Activated naive CD4-positive, alpha-beta T cell treated with anti-CD3 and anti-CD28 coated beads, Interleukin-2, amount 50 U/mL, for 16 hours (primary cell): ENCODE data around the gene RCN1.
"Not testable (repeated sequence)": the region's sequence is repeated elsewhere in the genome, so short reads cannot be mapped to it uniquely, and the experiment has no call there.

ENCODE experiments used
- DNase-seq: peaks from one replicate; pipeline ENCODE4 v3.0.0-alpha.2; 2020

RCN1 gene

DNA sequence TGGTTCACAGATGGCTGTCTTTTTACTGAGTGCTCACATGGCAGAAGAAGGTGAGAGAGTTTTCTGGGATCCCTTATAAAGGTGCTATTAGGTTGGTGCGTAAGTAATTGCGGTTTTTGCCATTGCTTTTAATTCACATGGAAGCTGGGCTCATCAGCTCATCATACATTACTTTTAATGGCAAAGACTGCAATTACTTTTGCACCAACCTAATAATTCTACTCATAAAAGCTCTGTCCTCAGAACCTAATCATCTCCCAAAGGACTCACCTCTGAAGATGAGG is 23.0 kb downstream of the RCN1 start:
- no peak for DNase-seq

DNA sequence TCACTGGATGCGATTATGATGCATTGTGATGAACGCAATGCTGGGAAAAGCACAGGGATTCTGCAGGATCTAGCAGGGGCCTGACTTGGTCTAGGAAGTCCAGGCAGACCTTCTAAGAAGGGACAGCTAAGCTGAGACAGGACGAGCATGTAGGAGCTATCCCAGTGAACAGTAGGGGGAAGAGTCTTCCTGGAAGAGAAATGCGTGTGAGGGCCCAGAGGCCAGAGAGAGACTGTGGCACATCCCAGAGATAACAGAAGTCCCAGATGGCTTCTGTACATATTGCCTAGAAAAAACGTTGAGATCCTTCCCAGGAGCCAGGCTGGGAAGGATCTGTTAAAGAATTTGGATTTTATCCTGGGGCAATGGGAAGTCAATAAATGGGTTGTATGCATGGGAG is 24.6 kb downstream of the RCN1 start:
- no peak for DNase-seq

DNA sequence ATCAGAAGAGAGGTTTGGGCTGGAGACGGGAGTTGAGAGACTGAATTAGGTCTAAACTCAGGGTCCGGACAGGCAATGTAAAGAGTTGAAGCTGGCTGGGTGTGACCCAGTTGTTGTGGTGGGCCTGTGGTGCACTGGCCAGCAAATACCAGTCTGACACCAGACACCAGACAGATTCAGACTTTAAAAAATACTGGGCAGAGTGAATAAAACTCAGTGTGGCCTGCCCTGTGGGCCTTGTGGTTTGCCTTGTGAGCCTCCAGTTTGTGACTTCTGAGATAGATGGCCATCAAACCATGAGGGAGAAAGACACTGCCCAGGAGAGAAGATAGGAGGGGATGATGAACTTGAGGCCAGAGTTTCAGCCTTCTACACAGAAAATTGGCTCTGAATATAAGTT is 25.8 kb downstream of the RCN1 start:
- DNase-seq, result no peak

DNA sequence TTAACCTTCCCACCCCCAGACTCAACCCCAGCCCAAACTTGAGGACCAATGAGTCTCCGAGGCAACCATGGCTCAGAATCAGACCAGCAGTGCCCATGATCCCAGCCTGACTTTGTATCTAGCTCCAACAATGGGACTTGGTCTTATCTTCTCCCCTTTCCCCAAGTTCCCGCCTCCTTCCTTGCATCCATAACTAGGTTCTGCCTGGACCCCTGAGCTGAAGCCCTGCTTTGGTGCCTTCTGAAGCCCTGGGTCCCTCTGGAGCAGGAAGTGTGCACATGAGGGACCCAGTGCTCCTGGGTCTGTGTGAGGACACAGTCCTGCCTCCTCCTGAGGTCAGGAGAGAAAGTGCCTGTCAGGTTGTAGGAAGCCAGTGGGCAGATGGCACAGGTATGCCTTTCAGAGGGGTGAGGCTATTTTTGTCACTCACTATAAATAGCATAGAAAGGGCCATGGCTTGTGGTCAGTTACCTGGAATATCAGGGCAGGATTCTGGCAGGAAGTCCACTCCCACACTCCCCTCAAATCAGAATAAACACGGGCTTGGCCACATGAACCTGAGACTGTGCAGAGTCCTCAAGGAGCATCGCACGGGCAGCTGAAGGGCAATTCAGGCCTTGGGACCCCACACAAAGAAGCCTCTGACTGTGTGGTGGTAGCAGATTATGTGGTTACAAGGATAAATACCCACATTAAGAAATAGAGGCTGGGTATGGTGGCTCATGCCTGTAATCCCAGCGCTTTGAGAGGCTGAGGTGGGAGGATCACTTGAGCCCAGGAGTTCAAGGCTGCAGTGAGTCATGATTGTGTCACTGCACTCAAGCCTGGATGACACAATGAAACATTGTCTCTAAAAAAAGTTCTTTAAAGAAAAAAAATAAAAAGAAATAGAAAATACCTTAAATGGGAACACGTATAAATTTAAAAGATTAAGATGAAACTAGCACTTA is 27.4 kb downstream of the RCN1 start:
- no peak for DNase-seq

DNA sequence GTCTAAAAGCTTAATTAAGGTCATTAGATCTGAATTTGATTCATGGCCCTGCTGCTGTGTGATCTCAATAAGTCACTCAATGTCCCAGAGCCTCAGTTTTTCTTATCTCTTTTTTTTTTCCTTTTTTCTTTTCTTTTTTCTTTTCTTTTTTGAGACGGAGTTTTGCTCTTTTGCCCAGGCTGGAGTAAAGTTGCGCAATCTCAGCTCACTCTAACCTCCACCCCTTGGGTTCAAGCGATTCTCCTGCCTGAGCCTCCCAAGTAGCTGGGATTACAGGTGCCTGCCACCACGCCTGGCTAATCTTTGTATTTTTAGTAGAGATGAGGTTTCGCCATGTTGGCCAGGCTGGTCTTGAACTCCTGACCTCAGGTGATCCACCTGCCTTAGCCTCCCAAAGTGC is 28.3 kb downstream of the RCN1 start:
- DNase-seq, result not testable (repeated sequence)

DNA sequence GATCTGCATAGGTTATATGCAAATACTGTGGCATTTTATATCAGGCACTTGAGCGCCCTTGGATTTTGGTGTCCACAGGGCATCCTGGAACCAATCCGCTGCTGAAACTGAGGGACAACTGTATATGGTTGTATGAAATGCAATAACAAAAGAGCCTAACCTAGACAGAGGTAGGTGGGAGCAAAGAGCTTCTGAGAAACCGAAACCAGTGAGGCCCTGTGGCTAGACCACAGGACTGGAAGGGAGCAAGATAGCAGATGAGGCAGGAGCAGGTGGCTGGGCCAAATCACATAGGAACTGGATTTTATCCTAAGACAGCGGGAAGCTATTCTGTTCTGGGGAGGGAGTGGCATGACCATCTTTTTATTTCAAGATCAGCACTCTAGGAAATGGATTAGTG is 30.1 kb downstream of the RCN1 start:
- DNase-seq, result no peak

DNA sequence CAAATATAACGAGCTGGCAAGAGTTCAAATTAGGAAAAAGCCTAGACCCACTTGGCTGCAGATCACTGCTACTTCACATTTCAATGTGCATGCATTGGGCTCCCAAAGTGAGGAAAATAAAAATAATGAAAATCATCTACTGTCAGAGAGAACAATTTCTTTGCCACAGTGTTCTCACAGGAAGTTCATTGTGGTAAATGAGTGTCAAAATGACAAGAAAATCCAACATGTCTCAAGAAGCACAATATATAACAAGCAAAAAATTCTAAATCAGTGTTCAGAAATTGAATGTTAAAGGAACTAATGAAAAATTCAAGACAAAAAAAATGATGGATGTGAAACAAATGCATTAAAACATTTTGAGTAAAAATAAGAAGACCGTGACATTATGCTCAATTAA is 31.3 kb downstream of the RCN1 start:
- no peak for DNase-seq

DNA sequence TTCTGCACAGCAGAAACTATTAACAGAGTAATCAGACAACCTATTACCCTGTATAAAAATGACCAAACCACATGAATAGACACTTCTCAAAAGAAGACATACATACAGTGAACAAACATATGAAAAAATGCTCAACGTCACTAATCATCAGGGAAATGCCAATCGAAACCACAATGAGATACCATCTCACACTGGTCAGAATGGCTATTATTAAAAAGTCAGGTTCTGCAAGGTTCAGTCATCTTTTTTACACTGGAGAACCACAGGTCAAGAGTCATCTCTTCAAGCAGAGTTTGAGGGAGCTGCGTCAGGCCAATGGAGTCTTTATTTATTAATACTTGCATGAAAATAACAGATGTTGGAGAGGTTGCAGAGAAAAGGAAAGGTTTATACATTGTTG is 40.4 kb downstream of the RCN1 start:
- DNase-seq, result no peak

DNA sequence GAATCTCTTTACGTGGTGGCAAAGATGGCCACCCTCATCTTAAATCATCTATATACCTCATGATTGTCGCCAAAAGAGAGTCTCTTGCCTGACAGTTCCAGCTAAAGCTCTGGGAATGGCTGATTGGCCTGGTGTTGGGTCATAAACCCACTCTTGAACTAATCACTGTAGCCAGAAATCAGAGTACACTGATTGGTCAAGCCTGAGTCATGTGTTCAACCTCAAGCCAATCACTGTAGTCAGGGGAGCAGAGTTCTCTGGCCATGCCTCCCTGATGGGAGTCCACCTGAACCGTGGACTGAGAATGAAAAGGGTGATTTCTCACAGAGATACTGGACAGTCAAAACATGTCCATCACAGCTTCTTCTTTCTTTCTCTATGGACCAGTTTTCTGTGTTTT is 45.8 kb downstream of the RCN1 start:
- DNase-seq, result no peak

DNA sequence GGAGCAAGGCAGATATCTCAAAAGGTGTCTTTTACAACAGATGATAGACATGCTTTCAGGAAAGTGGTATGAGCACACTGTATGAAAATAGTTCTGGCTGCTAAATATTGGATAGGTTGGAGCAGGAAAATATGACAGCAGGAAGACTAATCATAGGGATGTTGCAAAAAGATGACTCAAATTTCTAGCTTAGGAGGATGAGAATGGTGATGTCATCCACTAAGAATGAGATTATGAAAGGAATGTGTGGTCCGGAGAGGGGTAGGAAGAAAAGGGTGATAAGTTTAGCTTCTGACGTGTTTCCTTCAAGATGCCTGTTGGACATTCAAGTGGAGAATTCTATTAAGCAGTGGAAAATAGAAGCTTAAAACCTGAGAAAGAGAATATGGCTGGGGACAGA is 46.4 kb downstream of the RCN1 start:
- no peak for DNase-seq

DNA sequence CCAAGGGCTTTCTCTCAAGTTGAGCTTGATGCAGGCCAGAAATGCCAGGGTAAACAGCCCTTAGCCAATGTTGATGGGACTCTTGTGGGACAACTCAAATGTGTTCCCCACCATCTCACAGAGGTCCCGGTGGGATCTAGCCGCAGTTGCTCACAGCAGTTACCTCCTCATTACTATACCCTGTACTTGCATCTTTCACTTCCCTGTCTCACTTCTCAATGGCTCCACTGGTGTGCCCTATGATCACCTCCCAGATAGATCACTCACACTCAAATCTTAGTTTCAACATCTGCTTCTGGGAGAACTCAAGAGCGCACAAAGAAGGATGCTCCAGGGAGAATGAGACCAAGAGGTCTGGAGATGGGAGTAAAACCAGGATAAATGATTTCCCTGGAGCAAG is 47.0 kb downstream of the RCN1 start:
- no peak for DNase-seq

DNA sequence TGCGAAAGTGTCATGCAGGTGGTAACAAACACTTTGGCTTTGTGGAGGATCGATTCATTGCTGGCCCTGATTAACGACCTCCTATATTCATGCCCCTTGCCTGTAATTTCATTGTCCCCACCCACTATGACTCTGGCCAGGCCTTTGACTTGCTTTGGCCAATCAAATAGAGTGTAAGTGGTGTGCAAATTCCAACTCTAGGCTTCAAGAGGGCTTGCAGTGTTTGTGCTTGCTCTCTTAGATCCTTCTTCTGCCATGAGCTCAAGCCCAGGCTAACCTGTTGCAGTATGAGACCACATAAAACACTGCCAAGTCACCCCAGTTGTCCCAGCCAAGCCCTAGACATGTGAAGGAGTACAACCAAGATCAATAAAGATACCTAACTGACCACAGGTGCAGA is 48.0 kb downstream of the RCN1 start:
- no peak for DNase-seq

DNA sequence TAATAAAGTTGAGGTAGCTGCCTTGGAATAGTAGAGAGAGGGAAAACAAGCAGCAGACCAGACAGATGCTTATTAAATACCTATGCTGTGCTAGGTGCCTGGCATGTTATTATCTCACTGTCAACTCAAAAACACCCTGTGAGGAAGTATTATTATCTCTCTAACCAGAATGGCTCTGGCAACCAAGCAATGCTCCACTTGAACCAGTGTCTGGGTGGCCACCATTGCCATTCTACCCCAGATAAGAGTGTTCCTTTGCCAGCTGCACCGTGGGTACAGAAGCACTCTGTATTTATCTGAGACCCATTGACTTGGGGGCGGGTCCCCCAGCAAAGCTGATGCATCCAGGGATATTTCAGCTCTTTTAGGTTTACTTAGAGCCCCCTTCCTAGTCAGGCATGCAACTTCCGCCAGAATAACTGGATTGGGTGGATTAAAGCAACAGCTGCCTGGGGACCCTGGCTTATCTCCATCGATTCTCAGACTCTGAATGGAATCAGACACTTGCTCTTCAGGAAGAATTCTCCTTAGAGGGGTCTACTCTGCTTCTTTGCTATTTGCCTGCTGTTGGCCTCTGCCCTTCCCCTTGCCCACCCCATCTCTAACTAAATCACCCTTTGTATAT is 49.1 kb downstream of the RCN1 start:
- no peak for DNase-seq

DNA sequence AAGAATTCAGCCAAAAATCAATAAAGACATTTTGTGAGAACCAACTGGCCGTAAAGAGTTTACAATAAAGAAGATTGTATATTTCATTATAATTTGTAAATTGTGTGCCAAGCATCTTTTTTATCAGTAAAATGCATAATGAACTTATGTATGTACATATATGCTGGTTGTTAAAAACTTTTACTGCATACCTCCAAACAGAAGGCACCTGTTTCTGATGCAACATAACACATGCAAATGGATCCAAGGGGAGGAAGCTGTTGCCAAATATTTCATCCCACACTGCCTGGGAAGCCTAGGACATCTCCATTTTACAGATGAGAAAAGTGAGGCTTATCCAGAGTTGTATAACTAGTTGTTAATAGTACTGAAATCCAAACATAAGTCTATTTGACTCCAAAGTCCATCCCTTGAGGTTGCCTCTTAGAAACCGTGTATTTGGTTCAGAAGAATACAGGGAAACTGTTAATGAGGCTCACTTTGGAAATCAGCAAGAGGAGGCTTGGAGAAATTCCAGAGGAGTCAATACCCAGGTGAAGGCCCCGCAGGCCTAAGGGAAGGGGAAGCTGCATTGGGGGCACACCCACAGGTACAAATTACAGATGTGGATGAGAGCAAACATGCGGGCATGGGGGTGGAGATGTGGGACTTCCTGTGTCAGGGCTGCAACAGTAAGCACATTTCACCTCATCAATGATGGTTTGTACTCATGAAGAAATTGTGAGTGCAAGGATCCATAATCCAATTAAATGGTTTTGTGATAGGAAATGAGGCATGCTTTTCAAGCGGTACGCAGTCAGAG is 51.1 kb downstream of the RCN1 start:
- no peak for DNase-seq

DNA sequence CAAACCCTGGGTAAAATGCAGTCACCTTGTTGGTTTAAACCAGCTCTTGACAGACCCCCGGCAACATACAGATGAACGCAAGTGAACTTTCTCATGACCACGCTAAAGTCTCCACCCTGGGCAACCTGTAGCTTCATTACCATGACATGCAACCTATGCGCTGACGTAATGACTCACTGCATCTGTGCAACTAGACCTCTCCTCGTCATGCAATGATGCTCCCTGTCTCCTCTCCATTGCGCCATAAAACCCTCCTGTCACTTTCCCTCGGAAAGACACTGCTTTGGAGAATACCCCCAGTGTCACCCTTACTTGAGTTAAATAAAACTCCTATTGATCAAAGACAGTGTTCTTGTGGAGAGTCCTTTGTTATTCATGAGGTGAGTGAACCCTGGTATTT is 52.5 kb downstream of the RCN1 start:
- DNase-seq, result no peak

DNA sequence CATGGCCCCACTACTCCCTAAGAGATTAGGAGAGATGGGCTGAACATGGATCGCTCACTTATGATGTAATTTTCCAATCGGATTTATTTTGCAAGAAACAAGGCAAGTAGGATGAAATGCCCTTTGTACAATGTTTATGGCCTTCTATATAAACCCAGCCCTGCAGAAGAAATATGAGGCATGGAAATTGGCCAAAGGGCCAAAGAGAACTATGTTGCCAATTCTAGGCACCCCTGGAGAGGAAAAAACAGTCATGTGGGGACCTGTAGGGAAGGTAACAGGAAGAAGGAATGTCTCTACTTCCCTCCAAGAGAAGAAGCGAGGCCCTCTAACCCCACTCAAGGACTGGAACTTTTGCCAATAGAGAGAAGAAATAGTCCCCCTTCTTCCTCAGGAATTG is 54.4 kb downstream of the RCN1 start:
- DNase-seq, result no peak

DNA sequence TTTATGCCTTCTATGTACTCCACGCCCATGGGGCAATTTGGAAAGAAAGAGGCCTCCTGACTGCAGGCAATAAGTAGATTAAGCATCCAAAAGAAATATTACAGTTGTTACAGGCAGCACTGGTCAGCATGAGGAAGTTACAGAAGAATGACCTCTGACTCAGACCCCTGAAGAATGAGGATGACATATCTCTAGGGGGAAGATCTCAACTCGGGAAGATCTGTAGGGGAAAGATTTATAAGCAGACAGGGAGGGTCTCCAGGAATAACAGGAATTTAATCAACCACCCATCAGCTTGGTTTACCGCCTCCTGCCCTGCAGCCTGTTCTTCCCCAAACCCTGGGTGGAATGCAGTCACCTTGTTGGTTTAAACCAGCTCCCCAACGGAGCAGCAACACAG is 58.0 kb downstream of the RCN1 start:
- DNase-seq, result no peak

DNA sequence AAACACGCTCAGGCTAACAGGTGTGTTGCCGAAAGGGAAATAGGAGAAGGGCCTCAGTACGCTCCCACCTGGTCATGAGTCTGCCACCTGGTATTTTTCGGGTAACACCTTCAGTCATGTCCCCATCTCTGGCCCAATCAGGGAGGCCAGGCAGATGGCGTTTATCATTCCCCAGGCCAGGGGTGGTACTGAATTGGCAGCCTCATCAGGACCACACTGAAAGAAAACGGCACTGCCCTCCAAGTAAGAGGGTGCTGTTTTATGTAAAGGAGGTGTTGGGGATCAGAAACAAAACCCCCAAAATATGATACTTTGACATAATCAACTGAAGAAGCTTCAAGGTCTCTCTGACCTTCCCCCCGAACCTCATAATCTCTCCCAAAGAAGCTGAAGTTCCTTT is 58.9 kb downstream of the RCN1 start:
- no peak for DNase-seq

DNA sequence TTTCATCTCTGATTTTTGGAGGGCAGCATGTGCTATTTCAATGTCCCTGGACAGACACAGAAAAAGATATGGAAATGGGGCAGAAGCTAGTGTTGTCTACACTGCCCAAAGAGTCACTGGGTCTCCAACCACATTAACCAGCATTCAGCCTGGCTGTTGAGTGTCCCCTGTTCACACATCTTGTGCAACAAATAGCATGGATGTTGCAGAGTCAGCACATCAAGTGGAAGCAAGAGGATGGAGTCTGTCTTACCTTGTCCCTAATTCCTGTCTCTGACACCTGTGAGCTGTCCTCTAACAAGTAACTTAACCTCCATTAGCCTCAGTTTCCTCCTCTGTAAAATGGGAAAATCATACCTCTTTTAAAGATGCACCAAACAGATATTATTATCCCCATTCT is 60.2 kb downstream of the RCN1 start:
- DNase-seq, result no peak

DNA sequence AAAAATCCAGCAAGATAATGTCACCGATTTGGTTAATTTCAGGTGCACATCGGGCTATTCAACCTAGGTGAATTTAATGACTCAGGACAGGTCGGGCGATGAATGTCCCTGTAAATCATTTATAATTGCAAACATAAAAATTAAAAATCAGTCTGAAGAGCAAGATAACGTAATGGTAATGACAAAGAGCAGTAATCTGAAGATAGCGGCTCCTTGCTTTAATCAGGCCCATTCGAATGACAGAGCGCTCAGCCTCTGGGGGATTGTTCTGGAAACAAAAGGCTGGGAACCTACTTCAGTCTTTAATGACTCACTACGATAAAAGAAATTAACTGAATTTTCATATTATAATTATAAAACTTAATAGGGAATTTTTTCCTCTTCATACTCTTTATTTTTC is 61.3 kb downstream of the RCN1 start:
- no peak for DNase-seq

DNA sequence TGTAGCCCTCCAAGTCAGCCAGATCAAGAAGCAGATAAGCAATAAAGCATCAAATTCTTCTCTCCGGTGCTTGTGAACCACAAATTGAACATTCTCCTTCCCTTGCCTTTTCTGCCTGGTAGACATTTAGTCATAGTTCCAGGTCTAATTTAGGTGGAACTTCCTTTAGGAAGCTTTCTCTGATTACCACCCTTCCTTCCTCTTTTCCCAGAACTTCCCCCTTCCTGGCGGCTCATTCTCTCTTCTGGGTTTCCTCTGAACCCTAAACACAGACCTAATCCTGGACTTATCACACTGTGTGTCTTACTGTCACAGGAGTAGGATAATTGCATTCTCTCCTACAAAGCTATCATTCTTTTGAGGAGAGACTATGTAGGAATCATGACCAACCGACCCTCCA is 61.9 kb downstream of the RCN1 start:
- no peak for DNase-seq

DNA sequence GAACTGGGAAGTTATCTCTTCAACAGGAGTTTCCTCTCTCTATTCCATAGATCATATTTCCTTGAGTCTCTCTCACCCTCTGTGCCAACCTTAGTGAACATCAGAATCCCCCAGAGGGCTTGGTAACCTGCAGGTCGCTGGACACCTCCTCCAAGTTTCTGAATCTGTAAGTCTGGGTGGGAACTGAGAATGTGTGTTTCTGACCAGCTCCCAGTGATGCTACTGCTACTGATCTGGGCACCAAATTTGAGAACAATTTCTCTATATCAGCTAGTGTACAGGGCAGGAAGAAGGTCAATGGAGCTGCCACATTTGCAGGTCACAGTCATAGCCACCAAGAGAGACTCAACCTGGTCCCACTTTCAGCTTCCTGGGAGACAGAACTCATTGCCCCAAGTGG is 62.9 kb downstream of the RCN1 start:
- no peak for DNase-seq

DNA sequence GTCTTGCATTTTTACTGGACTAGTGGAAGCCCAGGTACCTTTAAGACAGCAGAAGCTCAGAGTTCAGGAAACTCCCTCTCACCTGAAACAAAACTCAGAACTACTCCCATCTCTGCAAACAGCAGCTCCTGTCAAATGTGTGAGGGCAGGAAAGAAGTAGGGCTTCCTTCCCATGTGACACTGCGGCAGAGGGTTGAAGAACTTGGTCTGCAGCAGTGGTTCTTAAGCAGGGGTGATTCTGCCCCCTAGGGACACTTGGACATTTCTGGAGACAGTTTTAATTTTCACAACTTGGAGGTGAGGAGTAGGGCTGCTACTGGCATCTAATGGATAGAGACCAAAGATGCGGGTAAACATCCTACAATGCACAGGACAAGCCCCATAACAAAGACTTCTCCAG is 63.4 kb downstream of the RCN1 start:
- no peak for DNase-seq
